Karpas-422 (cell line): ENCODE data around the gene ACOT7. TPM values are rescaled to one million over a fixed set of nuclear protein-coding genes. Genes with fewer than 3 reads are reported as not detected.

ENCODE experiments used
- DNase-seq: peaks from one replicate; pipeline ENCODE4 v3.0.0-alpha.2; 2015
- H2AFZ ChIP-seq: fragments of 200-600 bp; sonication (generic); 2 replicates; pipeline ENCODE4 v1.6.1; 2014; ENCODE audit warnings: antibody characterized with exemption, low read length, mixed read lengths
- H3K27ac ChIP-seq: fragments of 200-600 bp; sonication (generic); 2 replicates; pipeline ENCODE4 v1.5.1; 2014; ENCODE audit warnings: mild to moderate bottlenecking, low read length, moderate library complexity
- H3K27me3 ChIP-seq: fragments of 200-600 bp; sonication (generic); 2 replicates; pipeline ENCODE4 v1.6.1; 2014; ENCODE audit warnings: low read length, mixed read lengths
- H3K36me3 ChIP-seq: fragments of 200-600 bp; sonication (generic); 2 replicates; pipeline ENCODE4 v1.6.1; 2014; ENCODE audit warnings: low read length, mixed read lengths; ENCODE audit not compliant: insufficient read depth
- H3K4me1 ChIP-seq: fragments of 200-600 bp; sonication (generic); 2 replicates; pipeline ENCODE4 v1.6.1; 2014; ENCODE audit warnings: mild to moderate bottlenecking, low read length, mixed read lengths
- H3K4me2 ChIP-seq: fragments of 200-600 bp; sonication (generic); 2 replicates; pipeline ENCODE4 v1.6.1; 2014; ENCODE audit warnings: low read length, low read depth, mild to moderate bottlenecking; ENCODE audit not compliant: poor library complexity, severe bottlenecking
- H3K4me3 ChIP-seq: fragments of 200-600 bp; sonication (generic); 2 replicates; pipeline ENCODE4 v1.5.1; 2014; ENCODE audit warnings: mild to moderate bottlenecking, antibody characterized with exemption, low read length, mixed read lengths
- H3K79me2 ChIP-seq: fragments of 200-600 bp; sonication (generic); 2 replicates; pipeline ENCODE4 v1.6.1; 2014; ENCODE audit warnings: mild to moderate bottlenecking, low read length, mixed read lengths
- H3K9ac ChIP-seq: fragments of 200-600 bp; sonication (generic); 2 replicates; pipeline ENCODE4 v1.6.0; 2014; ENCODE audit warnings: low read length
- H3K9me2 ChIP-seq: fragments of 200-600 bp; sonication (generic), shearing (Covaris generic); replicated peaks from 2 replicates; pipeline ENCODE4 v1.6.0; 2014; ENCODE audit warnings: mild to moderate bottlenecking, low read length, moderate library complexity; ENCODE audit not compliant: insufficient read depth
- H3K9me3 ChIP-seq: fragments of 300-700, 200-600 bp; sonication (generic); 2 replicates; pipeline ENCODE4 v1.6.1; 2014; ENCODE audit warnings: low read length, mixed read lengths
- H4K20me1 ChIP-seq: fragments of 200-600 bp; sonication (generic); 2 replicates; pipeline ENCODE4 v1.6.1; 2014; ENCODE audit warnings: mild to moderate bottlenecking, antibody characterized with exemption, low read length, low read depth; ENCODE audit not compliant: insufficient read depth
- total RNA-seq: library from RNA; depleted of rRNA; stranded (reverse); fragments of >200 nt; shearing (Covaris generic); gene quantifications from 2 replicates; pipeline ENCODE4 v1.2.3, GENCODE V29; 2014; ENCODE audit warnings: low replicate concordance

Gene ACOT7
- total RNA-seq, 1 experiment from 2014 or later, result 11.8 TPM

GRCh38 chr1:6251681-6252373 lies 141.7 kb downstream of the ACOT7 start:
- no peak overlapping the region for H3K9ac ChIP-seq
- no peak overlapping the region for H3K27ac ChIP-seq

GRCh38 chr1:6251233-6251632 lies 142.3 kb downstream of the ACOT7 start:
- peaks cover 4% of the 10 kb centered on the region for H3K4me1 ChIP-seq
- H2AFZ ChIP-seq, result no peak overlapping the region
- no peaks in the 10 kb centered on the region for H3K9me3 ChIP-seq
- peaks cover 3% of the 10 kb centered on the region for H4K20me1 ChIP-seq
- no peaks in the 10 kb centered on the region for H3K79me2 ChIP-seq
- H3K27me3 ChIP-seq, result no peaks in the 10 kb centered on the region
- no peak overlapping the region for H3K9ac ChIP-seq
- H3K4me3 ChIP-seq, result no peak overlapping the region
- no peaks in the 10 kb centered on the region for H3K9me2 ChIP-seq
- no peak overlapping the region for H3K27ac ChIP-seq
- no peak for DNase-seq
- H3K4me2 ChIP-seq, result no peak overlapping the region
- H3K36me3 ChIP-seq, result no peaks in the 10 kb centered on the region

More at GRCh38 chr1:6251681-6252373, 141.7 kb downstream of the ACOT7 start:
- H3K27me3 ChIP-seq, result no peaks in the 10 kb centered on the region
- H2AFZ ChIP-seq, result no peak overlapping the region
- no peaks in the 10 kb centered on the region for H3K9me3 ChIP-seq
- no peaks in the 10 kb centered on the region; the same call in 1 of the 2 replicates for H4K20me1 ChIP-seq
- H3K4me2 ChIP-seq, result no peak overlapping the region
- no peaks in the 10 kb centered on the region for H3K36me3 ChIP-seq
- H3K4me3 ChIP-seq, result no peak overlapping the region
- H3K9me2 ChIP-seq, result no peaks in the 10 kb centered on the region
- H3K4me1 ChIP-seq, result no peaks in the 10 kb centered on the region
- no peak for DNase-seq
- H3K79me2 ChIP-seq, result no peaks in the 10 kb centered on the region

- no peak for DNase-seq
- Histone ChIP-seq H3K9ac (no peak overlapping the region), H3K4me1 (peaks cover 15% of the 10 kb centered on the region), H3K36me3 (no peaks in the 10 kb centered on the region), H3K4me2 (no peak overlapping the region), H2AFZ (no peak overlapping the region), H3K79me2 (no peaks in the 10 kb centered on the region), H4K20me1 (peaks cover 12% of the 10 kb centered on the region), H3K27ac (no peak overlapping the region), H3K9me2 (no peaks in the 10 kb centered on the region), H3K9me3 (no peaks in the 10 kb centered on the region), H3K27me3 (no peaks in the 10 kb centered on the region), H3K4me3 (no peak overlapping the region)
These were observed 143.6 kb downstream of the ACOT7 start for GRCh38 chr1:6249739-6250689.

GRCh38 chr1:6248932-6249738 lies 144.4 kb downstream of the ACOT7 start:
- Histone ChIP-seq H3K9me3 (no peaks in the 10 kb centered on the region), H3K4me1 (peaks cover 15% of the 10 kb centered on the region), H3K36me3 (no peaks in the 10 kb centered on the region), H3K27ac (no peak overlapping the region), H3K4me3 (no peak overlapping the region), H3K27me3 (no peaks in the 10 kb centered on the region), H4K20me1 (peaks cover 12% of the 10 kb centered on the region), H3K9ac (no peak overlapping the region), H3K9me2 (no peaks in the 10 kb centered on the region), H3K4me2 (no peak overlapping the region), H2AFZ (no peak overlapping the region), H3K79me2 (no peaks in the 10 kb centered on the region)
- DNase-seq, result no peak

GRCh38 chr1:6248161-6248776 lies 145.3 kb downstream of the ACOT7 start:
- Histone ChIP-seq H3K9me2 (no peaks in the 10 kb centered on the region), H3K9me3 (no peaks in the 10 kb centered on the region), H3K27me3 (no peaks in the 10 kb centered on the region), H2AFZ (no peak overlapping the region), H3K9ac (no peak overlapping the region), H4K20me1 (peaks cover 12% of the 10 kb centered on the region), H3K4me3 (no peak overlapping the region), H3K79me2 (no peaks in the 10 kb centered on the region), H3K27ac (no peak overlapping the region), H3K4me2 (no peak overlapping the region), H3K4me1 (peaks cover 15% of the 10 kb centered on the region), H3K36me3 (no peaks in the 10 kb centered on the region)
- no peak for DNase-seq

- Histone ChIP-seq H3K36me3 (no peaks in the 10 kb centered on the region), H3K27me3 (no peaks in the 10 kb centered on the region), H3K9ac (no peak overlapping the region), H2AFZ (no peak overlapping the region), H3K9me2 (no peaks in the 10 kb centered on the region), H3K4me2 (no peak overlapping the region), H3K79me2 (no peaks in the 10 kb centered on the region), H4K20me1 (peaks cover 12% of the 10 kb centered on the region), H3K9me3 (no peaks in the 10 kb centered on the region), H3K27ac (no peak overlapping the region), H3K4me1 (peaks cover 15% of the 10 kb centered on the region), H3K4me3 (no peak overlapping the region)
- no peak for DNase-seq
These were observed 145.9 kb downstream of the ACOT7 start for GRCh38 chr1:6247651-6248050.

GRCh38 chr1:6246497-6247467 lies 146.8 kb downstream of the ACOT7 start:
- peaks cover 12% of the 10 kb centered on the region for H4K20me1 ChIP-seq
- peak; percentile 92 for DNase-seq
- H3K36me3 ChIP-seq, result no peaks in the 10 kb centered on the region
- no peaks in the 10 kb centered on the region for H3K79me2 ChIP-seq
- H3K4me1 ChIP-seq, result peaks cover 15% of the 10 kb centered on the region
- H3K9me3 ChIP-seq, result no peaks in the 10 kb centered on the region
- H3K27me3 ChIP-seq, result no peaks in the 10 kb centered on the region
- H3K9me2 ChIP-seq, result no peaks in the 10 kb centered on the region
- H2AFZ ChIP-seq, result no peak overlapping the region
- H3K4me3 ChIP-seq, result no peak overlapping the region
- H3K27ac ChIP-seq, result no peak overlapping the region
- H3K9ac ChIP-seq, result no peak overlapping the region
- peak overlapping the region; percentile 60 for H3K4me2 ChIP-seq
